Hematopoietic multipotent progenitor cell treated with erythropoietin and hydrocortisone succinate and interleukin-3 and kit ligand, for 17 days (in vitro differentiated cells): ENCODE data around the gene TRERF1.
A peak's percentile ranks its signal among the peaks of the same experiment; 100 is the strongest.
"Not testable (repeated sequence)": the region's sequence is repeated elsewhere in the genome, so short reads cannot be mapped to it uniquely, and the experiment has no call there.

Source experiments
- DNase-seq: peaks from one replicate; pipeline ENCODE4 v3.0.0-alpha.2; 2015; ENCODE audit warnings: low spot score

TRERF1 gene

GRCh38 chr6:42217519-42218367 lies 234.0 kb downstream of the TRERF1 start, which contains the start of gene MRPS10:
TSS of gene MRPS10 (minus strand) at chr6:42217861. CDS start at chr6:42217849, 12 bp downstream.
- peak; percentile 92 for DNase-seq

- DNase-seq: no peak
Observed at GRCh38 chr6:42217157-42217518, 234.6 kb downstream of the TRERF1 start.

DNA sequence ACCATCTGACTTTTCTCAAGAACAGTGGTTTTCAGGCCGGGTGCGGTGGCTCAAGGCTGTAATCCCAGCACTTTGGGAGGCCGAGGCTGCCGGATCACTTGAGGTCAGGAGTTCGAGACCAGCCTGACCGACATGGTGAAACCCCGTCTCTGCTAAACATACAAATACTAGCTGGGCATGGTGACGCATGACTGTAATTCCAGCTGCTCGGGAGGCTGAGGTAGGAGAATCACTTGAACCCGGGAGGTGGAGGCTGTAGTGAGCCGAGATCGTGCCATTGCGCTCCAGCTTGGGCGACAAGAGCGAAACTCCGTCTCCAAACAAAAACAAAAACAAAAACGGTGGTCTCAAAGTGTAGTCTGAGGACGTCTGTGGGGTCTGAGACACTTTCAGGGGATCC lies 235.2 kb downstream of the TRERF1 start:
- not testable (repeated sequence) for DNase-seq

DNA sequence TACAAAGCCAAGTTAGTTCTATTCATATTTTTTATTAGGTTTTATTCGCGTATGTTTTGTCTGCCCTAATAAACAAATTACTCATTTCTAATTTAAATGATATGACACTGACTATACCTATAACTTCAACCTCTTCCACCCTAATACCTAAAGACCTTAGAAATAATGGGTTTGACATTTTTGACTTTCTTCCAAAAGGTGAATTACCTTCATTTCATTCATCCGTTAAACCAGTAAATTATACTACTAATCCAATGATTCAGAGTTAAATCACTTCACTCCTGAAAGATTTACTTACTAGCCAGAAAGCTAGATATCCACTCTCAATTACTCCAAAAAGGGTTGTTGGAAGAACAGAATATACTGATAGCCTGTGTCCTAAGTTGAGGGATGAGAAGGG lies 239.3 kb downstream of the TRERF1 start:
- no peak for DNase-seq

- DNase-seq: no peak
Observed at GRCh38 chr6:42211726-42212125, 240.0 kb downstream of the TRERF1 start.

GRCh38 chr6:42210551-42210950 lies 241.2 kb downstream of the TRERF1 start:
- DNase-seq: no peak

DNA sequence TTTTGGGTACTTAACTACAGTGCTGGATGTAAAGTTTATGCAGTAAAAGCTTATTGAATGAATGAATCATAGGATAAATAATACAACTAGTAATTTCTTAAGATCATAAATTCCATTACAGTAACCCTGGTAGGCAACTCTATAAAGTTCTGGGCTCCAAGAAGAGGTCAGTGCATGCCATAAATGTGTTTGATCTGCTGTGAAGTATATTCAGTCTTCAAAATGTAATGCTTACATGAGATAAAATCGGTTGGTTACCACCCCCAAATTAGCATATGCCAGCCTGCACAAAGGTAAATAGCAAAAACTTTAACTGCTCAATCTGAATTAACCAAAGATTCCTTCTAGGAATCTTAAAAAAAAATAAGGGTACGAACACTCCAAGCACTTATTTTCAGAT lies 244.2 kb downstream of the TRERF1 start:
- not testable (repeated sequence) for DNase-seq

GRCh38 chr6:42204768-42205282 lies 246.9 kb downstream of the TRERF1 start:
- no peak for DNase-seq

GRCh38 chr6:42203183-42203582 lies 248.5 kb downstream of the TRERF1 start:
- DNase-seq: no peak

DNA sequence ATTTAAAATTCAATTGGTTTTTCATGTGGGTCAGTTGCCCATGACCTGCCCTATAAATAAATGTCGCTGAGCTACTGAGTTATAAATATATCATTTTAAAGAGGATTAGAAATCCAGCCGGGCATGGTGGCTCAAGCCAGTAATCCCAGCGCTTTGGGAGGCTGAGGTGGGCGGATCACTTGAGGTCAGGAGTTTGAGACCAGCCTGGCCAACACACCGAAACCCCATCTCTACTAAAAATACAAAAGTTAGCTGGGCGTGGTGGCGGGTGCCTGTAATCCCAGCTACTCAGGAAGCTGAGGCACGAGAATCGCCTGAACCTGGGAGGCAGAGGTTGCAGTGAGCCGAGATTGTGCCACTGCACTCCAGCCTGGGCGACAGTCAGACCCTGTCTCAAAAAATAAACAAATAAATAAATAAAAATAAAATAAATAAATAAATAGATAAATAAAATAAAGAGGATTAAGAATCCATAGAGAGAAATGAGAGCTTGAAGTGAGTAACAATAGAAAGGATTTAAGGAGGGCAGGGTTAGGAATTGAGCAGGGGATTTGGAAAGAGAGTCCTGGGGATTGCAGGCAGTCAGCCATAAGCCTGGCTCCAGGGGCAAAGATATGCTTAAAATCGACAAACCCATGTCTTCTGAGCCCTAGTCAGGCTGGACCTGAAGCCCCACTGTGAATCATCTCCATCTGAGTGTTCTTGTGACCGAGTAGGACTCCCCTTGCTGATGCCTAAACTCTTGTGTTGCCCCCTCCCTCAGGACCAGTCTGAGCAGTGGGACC lies 249.4 kb downstream of the TRERF1 start:
- DNase-seq: not testable (repeated sequence)

DNA sequence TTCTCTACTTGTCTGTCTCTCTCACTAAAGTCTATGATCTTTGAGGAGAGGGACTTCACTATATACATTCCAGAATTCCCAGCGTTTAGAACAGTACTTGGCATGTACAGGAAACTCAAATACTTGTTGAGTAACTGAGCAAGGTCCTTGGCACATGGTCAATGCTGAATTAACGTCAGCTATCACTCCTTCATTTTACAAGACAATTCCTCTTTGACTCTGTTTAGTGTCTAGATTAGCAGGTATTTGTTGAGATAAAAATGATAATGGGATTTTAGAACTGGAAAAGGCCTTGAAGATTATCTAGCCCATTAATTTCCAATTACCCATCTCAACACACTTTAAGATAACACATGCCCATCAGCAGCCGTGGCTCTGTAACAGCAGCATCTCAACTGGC lies 250.3 kb downstream of the TRERF1 start:
- DNase-seq: no peak

DNA sequence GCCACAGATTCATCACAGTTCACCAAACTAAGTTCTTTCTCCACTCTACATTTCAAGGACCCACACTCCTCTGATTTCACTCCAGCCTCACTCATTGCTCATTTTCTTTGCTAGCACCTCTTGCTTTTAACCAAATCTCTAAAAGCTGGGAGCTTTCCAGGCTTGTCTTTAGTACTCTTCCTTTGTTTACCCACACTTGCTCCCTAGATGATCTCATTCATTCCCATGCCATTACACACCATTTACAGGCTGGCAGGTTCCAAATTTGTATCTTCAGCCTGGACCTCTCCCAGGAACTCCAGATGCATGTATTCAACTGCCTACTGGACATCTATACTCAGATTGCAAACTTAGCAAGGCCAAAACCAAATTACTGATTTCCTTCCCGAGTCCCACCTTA lies 251.7 kb downstream of the TRERF1 start:
- DNase-seq: no peak

- DNase-seq: peak; percentile 38
Observed at GRCh38 chr6:42199106-42199981, 252.4 kb downstream of the TRERF1 start.

DNA sequence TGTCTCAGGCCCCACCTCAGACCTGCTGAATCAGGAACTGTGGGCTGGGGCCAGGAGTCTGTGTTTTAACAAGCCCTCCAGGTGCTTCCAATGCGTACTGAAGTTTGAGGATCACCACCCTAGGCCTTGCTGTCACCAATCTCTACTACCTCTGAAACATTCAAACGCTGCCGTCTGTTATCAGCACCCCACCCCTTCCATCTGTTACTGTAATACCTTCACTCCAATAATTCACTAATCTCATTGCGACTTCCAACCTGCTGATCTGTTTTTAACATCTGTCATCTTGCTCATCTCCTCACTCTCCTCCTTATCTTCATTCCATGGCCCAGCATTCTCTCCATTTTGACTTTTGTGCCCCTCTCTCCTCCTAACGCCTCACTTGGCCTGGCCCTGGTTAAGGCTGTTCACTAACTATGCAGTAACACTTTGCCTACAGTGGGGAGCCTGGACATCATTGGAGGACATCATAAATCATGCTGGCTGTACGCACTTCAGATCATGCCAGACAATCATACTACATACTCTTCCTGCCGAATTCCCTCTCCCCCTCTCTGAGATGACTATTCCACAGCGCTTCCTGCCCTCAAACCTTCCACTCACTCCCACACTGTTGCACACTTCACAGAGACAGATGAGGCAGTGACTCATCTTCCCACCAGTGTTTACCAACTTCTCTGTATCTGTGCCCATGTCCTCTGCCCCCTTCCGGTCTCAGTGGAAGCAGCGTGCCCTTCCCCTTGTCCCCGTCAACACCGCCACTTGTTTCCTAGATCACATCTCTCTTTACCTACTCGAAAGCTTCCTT lies 254.0 kb downstream of the TRERF1 start:
- DNase-seq: peak; percentile 42

DNA sequence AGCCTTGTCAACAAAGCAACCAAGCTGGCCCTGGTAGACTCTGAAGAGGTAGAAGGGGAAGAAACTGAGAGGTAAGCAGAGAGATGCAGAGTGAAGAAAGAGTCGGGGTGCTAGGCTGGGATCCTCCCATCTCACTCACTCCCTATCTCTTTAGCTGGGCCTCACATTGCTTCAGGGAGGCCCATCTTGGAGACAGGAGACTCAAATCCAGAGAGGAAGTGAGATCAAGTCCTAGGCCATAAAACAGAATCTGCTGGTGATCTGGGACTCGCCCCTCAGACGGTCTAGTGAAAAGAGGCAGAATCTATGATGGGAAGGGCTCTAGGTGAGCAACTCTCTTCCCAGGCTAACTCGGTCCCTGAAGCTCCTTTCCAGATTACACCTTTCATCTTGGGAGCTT lies 256.3 kb downstream of the TRERF1 start:
- DNase-seq: no peak

GRCh38 chr6:42194056-42194455 lies 257.7 kb downstream of the TRERF1 start:
- DNase-seq: no peak

DNA sequence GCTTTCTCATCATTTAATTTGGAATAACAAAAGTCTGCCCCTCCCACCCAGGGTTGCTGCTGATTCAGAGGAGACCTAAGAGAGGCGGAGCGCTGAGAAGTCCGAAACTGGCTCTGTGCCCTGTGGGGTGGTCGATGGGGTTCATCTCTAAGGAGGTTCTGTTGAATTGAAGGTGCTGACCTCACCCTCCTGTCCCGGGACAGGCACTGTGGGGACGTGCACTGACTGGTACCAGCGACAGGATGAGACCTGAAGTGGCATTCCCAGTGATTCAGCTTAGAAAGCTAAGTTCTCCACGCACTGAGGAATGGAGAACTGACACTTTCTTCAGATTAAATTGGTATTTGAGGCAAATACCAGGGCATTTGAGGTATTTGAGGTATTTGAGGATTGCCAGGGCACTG lies 258.2 kb downstream of the TRERF1 start:
- no peak for DNase-seq

- DNase-seq: not testable (repeated sequence)
Observed at GRCh38 chr6:42192385-42192784, 259.3 kb downstream of the TRERF1 start.

GRCh38 chr6:42190554-42191183 lies 261.1 kb downstream of the TRERF1 start:
- no peak for DNase-seq

DNA sequence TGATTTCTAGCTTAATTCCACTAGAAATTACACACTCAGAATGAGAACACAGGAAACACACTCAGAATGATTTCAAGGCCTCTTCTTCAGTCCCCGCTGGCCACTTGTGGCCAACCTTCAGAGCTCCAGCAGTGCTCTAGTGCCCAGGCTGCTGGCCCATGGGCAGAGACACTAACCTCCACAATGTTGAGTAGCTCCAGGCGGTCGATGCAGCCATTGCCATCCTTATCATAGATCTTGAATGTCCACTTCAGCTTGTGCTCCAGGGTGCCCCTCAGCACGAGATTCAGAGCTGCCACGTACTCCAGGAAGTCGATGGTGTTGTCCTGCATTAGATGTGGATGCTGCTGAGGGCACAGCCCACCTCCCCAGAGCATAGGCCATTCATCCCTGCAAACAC lies 263.3 kb downstream of the TRERF1 start:
- DNase-seq: no peak

GRCh38 chr6:42185597-42185996 lies 266.1 kb downstream of the TRERF1 start:
- no peak for DNase-seq
